ENCODE data around the gene C4orf36.
"Not testable (repeated sequence)": the region's sequence is repeated elsewhere in the genome, so short reads cannot be mapped to it uniquely, and the experiment has no call there.

Gene C4orf36

DNA sequence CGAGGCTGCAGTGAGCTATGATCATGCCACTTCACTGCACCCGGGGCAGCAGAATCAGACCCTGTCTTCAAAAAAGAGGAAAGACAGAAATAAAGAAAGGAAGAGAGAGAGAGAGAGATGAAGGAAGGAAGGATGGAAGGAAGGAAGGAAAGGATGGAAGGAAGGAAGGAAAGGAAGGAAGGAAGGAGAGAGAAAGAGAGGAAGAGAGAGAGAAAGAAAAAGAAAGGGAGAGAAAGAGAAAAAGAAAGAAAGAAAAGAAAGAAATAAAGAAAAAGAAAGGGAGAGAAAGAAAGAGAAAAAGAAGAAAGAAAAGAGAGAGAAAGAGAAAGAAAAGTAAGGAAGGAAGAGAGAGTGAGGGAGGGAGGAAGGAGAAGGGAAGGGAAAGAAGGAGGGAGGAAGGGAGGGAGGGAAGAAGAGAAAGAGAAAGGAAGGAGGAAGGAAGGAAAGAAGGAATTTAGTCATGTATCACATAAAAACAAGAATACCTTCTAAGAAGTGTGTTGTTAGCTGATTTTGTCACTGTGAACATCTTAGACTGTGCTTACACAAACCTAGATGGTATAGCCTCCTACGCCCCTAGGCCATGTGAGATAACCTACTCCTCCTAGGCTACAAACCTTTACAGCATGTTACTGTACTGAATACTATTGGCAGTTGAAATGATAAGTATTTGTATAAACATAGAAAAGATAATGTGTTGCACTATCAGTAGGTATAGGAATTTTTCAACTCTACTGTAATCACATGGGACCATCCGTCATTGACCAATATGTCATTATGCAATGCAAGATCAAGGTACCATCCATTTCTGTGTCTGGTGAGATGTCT is 25.2 kb upstream of the C4orf36 start:
- DNase-seq (ENCODE audit: low spot score): no peak

DNA sequence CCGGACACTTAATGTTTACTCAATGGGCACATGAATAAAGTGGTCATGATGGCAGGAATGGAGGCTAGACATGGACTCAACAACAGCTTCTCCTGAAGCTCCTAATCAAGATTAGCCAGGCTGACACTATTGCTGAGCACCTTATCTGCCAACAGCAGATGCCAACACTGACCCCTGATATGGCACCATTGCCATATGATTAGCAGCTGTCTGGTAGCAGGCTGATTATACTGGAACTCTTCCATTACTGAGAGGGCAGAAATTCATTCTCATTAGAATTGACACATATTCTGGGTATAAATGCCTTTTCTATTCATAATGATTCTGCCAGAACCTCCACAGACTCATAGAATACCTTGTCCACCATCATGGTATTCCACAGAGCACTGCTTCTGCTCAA is 24.2 kb upstream of the C4orf36 start:
- DNase-seq (ENCODE audit: low spot score): no peak

DNA sequence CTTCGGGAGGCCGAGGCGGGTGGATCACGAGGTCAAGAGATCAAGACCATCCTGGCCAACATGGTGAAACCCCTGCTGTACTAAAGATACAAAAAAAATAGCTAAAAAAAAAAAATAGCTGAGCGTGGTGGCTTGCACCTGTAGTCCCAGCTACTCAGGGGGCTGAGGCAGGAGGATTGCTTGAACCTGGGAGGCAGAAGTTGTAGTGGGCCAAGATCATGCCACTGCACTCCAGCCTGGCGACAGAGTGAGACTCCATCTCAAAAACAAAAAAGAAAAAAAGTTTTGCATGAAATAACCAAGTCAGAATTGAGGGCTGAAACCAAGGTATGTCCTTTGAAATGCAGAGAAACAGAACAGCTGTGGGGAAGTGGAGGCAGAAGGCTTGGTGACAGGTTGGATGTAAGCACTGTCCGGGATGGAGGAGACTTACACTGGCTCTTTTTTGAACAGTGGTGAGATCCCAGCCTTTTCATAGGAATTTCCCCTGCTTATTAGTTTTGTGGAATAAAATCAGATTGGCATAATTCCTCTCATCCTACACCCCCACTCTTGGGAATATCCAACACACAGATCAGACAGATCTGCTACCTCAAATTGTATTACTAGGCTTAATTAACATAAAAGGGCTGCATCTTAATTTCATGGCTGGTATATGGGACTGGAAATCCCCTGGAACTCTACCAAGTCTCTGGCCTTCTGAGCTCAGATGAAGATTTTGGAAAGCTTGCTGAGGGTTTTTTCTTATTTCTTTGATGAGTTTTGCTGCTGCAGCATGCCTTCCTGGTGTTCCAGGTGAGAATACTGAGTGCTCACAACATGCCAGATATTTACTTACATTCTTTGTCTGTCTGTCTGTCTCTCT is 18.8 kb upstream of the C4orf36 start:
- DNase-seq (ENCODE audit: low spot score): no peak

DNA sequence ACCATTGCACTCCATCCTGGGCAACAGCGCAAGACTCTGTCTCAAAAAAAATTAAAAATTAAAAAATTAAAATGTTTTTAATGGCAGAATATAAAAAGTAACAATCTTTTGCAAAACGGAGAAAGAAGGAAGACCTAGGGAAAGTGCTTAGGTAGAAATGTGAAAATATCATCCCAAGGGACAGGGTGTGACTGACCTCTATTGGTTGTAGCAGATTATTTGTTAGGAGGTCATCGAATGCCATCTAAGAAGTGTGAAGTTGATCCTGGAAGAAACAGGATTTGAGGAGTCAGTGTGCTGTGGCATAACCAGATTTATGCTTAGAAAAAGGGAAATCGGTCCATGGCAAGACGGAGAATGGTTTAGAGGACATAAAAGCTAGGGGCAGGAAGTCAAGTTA is 18.1 kb upstream of the C4orf36 start:
- DNase-seq (ENCODE audit: low spot score): no peak

DNA sequence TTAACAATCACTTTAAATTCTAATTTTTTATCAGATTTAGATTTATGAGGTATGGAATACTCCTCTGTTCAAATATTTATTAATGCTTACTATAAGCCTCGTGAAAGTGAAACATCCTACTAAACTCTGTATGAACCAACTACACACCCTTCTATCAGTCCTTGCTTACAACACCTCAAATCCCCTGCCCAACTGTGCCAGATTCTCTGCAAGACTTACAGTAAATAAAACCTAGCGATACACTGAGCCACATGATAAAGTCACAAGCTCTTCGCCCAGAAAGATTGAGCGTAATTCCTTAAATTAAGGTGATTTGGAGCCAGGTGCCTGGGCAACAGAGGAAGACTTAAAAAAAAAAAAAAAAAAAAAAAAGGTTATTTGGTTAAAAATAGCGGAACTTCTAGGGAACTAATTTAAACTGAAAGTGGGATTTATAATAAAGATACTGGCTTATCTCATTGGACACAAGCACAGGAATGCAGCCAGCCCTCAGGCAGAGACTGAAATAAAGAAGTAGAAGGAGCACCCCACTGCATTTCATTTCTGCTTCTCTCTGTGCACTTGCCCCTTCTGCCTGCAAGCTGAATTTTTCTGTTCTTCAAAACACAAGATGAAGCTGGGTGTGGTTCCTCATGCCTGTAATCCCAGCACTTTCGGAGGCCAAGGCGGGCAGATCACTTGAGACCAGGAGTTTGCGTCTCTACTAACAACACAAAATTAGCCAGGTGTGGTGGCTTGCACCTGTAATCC is 17.5 kb upstream of the C4orf36 start:
- DNase-seq (ENCODE audit: low spot score): no peak

DNA sequence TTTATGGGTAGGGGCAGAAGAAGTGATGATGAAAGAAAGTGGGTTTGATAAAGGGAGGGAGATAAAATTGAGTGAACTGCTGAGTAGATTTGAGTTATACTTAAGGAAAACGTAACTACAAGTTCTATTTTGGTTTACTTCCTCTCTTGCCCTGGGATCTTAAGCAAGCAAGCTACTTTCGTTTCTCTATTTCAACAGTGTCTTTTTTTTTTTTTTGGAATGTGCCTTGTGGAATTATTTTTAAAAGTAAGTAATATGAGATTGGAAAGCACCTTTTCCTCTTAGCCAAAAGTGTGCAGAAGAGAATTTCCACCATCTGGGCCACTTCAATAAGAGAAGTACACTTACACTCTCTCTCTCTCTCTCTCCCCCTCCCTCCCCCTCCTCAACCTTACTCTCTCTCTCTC is 16.0 kb upstream of the C4orf36 start:
- no peak for DNase-seq (ENCODE audit: low spot score)

DNA sequence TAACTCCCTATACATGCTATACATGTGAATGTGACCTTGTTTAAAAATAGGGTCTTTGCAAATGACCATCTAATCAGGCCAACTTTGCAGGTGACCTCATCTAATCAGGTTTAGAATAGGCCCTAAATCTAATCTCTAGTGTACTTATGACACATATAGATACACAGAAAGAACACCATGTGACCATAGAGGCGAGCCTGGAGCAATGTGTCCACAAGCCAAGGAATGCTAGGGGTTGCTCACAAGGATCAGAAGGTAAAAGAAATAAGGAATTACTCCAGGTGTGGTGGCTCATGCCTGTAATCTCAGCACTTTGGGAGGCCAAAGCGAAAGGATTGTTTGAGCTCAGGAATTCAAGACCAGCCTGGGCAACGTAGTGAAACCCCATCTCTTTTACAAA is 9.6 kb upstream of the C4orf36 start:
- DNase-seq (ENCODE audit: low spot score): no peak

DNA sequence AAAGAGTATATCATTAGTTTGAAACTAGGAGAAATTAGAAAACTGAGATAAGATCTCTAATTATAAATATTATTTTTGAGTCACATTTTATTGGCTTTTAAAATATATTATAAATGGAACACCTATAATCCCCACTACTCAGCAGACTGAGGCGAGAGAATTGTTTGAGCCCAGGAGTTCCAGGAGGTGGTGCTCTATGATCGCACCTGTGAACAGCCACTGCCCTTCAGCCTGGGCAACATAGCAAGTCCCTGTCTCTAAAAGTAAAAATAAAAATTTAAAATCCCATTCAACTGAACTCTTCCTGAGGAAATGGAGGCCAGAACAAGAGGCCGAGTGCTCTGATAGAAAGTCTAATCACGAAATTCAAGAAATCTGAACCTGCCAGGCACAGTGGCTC is 6.3 kb upstream of the C4orf36 start:
- no peak for DNase-seq (ENCODE audit: low spot score)

DNA sequence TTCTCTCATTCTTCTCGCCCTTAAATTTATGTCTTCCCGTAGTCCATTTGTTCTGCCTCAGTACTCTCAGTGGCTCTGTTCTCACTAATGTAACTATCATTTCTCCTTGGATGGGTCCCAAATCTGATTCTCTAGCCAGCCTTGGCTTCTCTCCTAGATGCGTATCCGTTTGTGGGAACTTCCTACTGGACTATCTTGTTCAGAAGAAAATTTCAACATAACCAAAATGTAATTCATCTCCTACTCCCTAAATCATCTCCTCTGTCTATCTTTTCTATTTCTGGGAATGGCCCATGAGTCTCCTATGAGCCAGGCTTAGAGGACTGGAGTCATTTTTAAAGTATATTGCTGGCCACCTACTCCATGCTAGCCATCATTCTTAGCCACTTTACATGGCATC is 4.4 kb upstream of the C4orf36 start:
- DNase-seq (ENCODE audit: low spot score): no peak

DNA sequence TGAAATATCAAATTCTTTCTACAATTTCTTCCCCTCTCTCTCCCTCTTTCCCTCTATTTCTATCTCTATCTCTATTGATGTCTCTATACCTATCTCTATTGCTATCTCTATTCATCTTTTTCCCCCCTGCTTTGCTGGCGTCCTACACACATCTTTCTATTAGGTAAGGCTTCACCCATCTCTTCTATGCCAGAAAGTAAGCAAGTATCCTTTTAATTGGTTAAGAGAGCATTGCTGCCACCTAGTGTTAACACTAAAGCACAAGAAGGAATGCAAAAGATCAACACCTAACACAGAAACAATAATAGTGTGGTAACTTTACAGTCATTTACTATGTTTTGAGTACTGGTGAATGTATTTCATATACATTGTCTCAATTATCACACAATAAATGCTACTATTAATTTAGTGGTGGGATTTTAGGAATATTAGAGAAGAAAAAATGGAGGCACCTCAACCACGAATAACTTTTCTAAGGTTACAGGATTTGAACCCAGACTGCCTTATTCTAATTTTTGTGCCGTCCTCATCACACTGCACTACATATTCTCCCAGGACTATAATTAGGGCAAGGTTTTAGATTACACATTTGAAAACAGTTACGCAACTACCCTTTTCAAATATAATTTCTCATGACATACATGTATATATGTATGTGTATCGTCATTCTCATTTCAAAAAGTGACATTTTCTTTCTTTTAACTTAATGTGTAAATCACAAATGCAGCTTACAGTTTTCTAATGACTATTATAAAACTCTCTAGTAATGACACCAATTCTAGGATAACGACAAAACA is 3.7 kb upstream of the C4orf36 start:
- DNase-seq (ENCODE audit: low spot score): peak; percentile 77

DNA sequence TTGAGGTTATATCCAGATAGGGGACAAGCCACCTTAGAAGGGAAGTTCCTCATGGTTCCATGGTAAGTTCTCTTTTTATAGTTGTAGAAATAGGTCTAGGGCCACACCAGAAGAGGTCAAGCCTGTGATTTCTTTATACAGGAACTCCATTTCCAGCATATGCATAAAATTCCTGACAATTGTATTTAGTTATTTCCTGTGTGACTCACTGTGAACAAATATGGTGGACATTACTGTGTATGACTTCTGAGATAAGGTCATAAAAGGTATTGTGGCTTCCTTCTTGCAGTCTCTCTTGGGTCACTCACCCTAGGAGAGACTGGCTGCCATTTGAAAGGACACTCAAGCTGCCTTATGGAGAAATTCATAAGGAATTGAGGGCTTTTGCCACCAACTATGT is 2.2 kb upstream of the C4orf36 start:
- DNase-seq (ENCODE audit: low spot score): no peak

DNA sequence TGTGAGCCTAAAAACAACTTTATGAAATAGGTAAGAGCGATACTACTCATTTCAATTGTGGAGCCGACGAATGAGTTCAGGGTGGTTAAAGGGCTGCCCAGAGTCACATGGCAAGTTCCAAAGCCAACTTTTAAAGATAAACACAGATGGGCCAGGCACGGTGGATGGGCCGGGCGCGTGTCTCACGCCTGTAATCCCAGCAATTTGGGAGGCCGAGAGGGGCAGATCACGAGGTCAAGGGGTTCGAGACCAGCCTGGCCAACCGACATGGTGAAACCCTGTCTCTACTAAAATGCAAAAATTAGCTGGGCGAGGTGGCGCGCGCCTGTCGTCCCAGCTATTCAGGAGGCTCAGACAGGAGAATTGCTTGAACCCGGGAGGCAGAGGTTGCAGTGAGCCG is 914 bp upstream of the C4orf36 start:
- no peak for DNase-seq (ENCODE audit: low spot score)

DNA sequence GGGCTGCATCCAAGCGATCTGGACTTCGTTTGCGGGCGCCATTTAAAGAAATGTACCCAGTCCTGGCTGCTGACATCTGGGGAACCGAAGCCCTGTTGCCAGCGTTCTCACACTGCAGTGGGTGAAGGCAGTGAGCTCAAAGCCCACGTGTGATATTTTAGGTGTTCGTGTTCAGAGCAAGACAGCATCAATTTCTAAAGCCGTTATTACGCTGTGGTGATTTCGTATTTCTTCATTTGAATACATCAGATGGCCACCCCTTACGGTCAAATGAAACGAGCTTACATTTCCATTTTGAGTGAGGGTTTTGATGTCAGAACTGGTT is 376 bp upstream of the C4orf36 start:
- no peak for DNase-seq (ENCODE audit: low spot score)

DNA sequence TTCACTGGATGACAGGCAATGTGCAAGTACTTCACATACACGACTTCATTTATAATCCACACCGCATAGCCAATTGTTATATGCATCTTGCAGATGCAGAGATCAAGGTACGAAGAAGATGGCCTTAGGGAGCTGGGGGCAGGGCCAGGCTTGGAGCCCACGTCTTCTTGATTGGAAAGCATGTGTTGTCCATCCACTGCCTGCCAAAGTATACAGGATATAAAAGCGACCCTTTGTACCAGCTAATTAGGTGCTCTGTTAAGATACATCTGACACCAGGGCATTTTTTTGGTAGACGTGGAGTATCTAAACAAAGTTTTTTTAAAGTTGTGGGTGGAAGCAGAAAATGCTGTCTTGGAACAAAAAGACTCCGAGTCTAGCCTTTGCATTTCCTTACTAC is 1.4 kb downstream of the C4orf36 start:
- DNase-seq (ENCODE audit: low spot score): no peak

DNA sequence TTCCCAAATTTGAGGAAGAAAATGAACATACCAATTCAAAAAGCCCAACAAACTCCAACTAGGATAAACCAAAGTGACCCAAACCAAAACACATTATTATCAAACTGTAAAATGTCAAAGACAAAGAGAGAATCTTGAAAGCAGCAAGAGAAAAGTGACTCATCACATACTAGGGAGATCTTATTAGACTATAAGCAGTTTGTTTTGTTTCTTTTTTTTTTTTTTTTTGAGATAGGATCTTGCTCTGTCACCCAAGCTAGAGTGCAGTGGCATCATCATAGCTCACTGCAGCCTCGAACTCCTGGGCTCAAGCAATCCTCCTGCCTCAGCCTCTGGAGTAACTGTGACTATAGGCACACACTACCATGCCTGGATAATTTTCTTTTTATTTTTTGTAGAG is 12.6 kb downstream of the C4orf36 start:
- no peak for DNase-seq (ENCODE audit: low spot score)

DNA sequence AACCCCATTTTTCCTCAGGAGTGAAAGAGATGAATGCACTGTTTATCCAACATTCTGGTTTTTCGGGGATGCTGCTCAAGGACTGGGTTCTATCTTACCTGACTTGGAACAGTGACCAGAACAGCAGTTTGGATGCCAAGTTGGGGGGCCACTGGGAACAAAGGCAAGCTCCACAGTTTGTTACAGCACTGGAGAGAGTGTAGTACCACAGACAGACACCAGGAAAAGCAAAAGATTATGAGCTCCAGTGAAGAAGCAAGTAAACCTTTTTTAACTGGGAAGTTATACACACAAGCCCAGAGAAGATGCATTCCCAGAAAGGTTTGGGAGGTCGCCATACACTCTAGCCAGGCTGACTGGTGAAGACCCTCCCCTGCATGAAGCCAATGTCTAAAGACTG is 13.6 kb downstream of the C4orf36 start:
- no peak for DNase-seq (ENCODE audit: low spot score)

DNA sequence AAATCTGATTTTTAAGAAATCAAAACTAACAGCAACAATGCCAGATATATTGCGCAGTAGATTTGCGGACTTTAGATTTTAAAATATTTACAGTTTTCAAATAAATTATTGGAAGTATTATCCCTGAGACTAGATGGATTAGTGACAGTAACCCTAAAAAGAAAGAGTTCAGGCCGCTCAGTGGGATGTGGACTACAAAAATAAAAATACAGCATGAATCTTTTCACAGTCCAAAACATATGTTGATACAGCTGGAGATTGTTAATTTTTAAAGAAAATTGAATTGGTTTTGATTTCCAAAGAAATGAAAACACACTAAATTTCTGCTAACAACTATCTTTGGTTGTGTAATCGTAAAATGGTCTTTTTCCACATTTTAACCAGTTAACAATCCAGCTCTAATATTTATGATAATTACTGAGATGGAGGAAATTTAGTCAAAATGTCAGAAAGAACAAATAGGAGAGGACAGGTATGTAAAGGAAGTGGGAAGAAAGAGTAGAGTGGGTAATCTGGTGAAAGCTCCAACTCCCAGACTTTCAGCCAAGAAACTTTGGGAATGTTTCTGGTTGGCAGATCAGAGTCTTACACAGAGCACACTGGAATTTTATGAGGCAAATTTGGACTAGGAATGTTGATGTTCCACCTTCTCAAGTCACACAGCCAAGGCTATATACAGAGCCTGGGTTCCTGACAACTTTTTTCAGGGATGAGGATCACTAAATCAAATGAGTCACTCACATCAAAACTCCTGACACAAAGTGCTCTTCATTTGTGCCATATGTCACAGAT is 15.1 kb downstream of the C4orf36 start:
- DNase-seq (ENCODE audit: low spot score): no peak

DNA sequence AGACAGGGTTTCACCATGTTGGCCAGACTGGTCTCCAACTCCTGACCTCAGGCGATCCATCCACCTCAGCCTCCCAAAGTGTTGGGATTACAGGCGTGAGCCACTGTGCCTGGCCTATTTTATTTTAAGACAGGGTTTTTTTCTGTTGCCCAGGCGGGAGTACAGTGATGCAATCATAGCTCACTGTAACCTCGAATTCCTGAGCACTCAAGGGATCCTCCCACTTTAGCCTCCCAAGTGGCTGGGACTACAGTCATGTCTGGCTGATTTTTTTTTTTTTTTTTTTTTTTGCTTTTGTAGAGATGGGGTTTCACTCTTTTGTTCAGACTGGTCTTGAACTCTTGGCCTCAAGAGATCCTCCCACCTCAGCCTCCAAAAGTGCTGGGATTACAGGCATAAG is 16.8 kb downstream of the C4orf36 start:
- not testable (repeated sequence) for DNase-seq (ENCODE audit: low spot score)

DNA sequence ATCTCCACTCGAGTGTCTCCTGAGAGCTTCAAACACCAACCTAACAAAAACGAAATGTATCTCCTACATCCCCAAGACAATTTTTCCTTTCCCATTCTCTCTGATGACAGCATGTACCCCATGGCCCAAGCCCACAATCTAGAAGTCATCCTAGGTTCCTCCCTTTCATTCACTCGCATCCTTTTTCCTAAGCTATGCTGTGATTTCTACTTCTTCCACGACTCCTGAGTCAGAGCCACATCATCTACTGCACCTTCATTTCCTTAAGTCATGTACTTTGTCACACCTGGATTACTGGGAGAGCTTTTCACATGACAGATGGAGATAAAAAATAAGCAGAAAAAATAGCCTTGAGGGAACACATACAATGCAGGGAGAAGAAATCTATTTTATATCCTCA is 20.1 kb downstream of the C4orf36 start:
- DNase-seq (ENCODE audit: low spot score): no peak

DNA sequence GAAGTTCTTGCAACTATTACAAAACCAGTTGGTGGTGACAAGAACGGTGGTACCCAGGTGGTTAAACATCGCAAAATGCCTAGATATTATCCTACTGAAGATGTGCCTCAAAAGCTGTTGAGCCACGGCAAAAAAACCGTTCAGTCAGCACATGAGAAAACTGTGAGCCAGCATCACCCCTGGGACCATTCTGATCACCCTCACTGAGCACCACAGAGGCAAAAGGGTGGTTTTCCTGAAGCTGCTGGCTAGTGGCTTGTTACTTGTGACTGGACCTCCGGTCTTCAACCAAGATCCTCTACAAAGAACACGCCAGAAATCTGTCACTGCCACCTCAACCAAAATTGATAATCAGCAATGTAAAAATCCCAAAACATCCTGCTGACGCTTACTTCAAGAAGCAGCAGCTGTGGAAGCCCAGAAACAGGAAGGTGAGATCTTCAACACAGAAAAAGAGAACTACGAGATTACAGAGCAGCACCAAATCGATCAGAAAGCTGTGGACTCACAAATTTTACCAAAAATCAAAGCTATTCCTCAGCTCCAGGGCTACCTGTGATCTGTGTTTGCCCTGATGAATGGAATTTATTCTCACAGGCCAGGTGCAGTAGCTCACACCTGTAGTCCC is 21.7 kb downstream of the C4orf36 start:
- no peak for DNase-seq (ENCODE audit: low spot score)
